CD4-positive, alpha-beta T cell treated with Interleukin-21 for 1 hour (primary cell): ENCODE data around the gene SIX3.

Source experiments
- DNase-seq: peaks from one replicate; pipeline ENCODE4 v3.0.0-alpha.2; 2020

Gene SIX3

GRCh38 chr2:44959855-44960254 lies 18.4 kb downstream of the SIX3 start:
- no peak for DNase-seq

- DNase-seq = no peak
Measured at GRCh38 chr2:44960871-44961270, 19.4 kb downstream of the SIX3 start.

- no peak for DNase-seq
Measured at GRCh38 chr2:44962176-44962695, 20.7 kb downstream of the SIX3 start.

- DNase-seq = no peak
Measured at GRCh38 chr2:44964752-44965236, 23.3 kb downstream of the SIX3 start.

GRCh38 chr2:44965684-44966083 lies 24.2 kb downstream of the SIX3 start:
- DNase-seq = no peak

DNA sequence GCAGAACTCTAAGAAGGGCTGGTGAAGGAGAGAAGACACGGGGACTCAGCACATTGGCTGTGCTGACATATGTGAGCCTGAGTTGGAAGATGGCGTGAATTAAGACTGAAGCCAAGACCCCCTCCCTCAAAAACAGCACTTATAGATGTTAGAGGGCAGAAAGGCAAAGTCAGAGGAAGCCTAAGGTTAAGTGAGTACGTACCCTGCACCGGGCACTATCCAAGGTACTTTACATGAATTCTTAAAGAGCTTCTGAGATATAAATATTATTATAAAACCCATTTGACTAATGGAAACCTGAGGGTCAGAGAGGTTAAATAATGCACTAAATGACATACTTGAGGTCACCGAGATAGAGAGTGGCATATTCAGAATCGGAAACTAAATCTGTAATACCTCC lies 25.6 kb downstream of the SIX3 start:
- no peak for DNase-seq

DNA sequence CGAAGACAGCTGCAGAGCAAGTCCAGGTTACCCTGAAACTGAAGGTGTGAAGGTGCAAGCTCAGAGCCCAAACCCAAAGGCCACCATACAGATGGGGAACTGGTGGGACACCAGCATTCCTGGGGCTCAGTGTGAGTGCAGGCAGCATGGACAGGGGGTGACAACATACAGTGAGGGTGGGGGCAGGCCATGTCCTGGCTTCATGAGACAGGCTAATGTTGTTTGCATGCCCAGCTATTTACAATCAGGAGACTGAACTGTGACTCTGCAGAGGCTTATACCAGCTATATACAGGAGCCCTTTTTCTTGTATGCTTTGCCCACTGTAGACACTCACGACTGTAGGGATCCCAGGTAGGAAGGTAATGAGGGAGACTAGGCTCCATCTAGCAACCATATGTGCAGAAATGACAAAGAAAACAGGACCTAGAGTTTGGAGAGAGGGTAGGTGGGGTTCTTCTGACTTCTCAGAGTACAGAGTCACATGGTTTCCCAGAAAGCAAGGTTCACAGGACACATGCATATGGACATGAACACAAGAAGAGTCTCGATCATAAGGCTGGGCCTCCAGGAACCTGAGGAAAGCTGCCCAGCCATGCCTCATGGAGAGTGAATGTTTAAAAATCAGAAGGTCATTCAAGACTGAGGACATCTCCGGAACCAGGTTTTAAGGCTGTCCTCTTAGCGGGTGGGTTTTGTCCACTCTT lies 26.4 kb downstream of the SIX3 start:
- DNase-seq = no peak

- DNase-seq = no peak
Measured at GRCh38 chr2:44969936-44970335, 28.4 kb downstream of the SIX3 start.

- DNase-seq = no peak
Measured at GRCh38 chr2:44970846-44971450, 29.4 kb downstream of the SIX3 start.

DNA sequence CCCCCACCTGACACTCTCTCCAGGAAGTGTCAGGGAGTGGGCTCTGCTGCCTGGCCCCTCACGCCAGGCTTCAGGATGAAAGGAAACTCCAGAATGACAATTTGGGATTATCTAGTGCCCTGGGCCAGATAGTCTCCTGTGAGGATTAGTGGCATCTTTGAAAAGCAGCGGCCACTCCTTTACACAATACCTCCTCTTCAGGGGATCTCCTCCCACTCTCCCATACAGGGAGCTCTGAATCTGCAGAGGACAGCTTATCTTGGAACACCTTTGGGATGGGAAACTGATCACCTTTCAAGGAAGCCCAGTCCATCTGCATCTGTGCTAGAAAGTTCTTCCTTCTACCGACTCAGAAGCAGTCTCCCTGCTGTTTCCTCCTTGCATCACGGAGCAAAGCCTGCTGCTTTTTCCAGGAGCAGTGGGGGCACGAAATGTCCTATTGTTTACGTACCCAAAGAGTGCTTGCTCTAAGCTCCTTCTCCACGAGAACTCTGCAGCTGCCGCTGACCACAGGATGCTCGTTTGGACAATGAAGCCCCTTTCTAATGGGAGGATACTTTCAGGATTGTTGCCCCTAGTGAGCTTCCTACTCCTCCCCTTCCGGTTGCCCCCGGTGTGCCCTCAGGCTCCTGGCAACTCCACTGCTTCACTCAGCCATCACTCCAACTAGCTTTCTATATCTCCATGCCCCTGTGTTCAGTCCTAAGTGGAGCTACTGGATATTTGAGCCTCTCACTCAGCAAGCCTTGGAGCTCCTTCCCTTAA lies 31.5 kb downstream of the SIX3 start:
- DNase-seq = no peak

DNA sequence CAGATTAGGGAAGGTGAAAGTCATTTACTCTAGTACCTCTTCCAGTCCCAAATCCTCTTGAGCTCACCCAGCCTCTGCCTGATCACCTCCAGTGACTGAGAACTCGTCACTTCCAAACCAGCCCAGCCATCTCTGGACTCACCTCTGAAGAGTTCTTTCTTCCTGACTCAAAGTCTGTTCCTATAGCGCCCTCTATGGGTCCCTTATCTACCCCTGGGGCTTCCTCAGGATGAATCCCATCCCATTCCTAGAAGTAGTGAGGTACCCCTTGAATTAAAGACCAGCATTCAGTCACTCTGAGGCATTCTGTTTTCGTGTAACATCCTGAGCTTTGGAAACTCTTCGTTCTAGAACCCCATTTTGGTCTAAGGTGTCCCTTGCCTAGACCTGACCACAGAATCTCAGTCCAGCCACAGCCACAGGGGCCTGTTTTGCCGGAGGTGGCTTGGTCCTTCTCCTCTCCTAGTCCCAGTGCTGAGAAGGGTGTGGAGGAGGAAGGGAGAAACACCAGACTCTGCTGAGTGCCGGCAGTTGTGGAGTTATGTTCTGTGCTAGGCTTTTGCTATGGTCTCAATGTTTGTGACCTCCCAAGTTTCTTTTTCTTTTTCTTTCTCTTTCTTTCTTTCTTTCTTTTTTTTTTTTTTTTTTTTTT lies 32.7 kb downstream of the SIX3 start:
- DNase-seq = no peak

DNA sequence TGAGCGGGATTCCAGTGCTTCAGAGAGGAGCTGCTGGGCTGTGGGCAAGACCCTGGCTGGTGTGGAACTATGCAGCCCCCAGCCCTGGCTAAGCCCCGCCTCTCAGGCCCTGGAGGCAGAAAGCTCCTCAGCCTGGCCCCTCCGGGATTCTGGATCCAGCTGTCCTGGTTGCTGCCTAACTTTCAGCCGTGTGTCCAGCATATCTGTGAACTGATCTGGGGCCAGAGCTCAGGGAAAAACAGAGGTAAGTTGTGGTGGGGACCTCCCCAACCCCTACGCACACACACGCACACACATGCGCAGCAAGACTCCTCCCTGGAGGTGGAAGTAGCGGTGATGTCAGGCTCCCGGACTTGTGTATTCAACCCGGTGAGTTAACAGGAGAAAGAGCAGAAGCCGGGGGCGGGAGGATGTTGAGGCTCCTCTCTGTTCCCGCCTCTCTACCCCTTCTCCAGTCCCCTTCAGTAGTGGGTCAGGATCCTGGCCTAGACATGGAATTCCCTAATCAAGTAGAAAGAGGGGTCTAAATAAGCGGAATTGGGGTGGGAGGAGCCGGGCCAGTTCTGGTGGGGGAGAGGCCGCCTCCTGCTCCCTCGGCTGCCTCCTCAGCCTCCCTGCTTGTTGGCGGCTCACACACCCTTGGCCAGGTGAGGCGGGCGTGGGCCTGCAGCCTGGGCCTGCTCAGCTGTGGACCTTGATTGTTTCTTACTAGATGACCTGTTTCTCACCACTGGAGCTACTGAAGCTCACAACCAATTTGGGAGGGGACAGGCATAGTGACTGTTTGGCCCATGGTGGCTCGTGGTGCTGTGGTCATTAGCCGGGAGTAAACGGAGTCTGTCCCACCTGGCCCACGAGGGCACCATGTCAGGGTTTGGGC lies 34.3 kb downstream of the SIX3 start:
- DNase-seq = no peak

GRCh38 chr2:44979581-44979980 lies 38.1 kb downstream of the SIX3 start:
- no peak for DNase-seq

- DNase-seq = no peak
Measured at GRCh38 chr2:44980751-44981713, 39.5 kb downstream of the SIX3 start.

DNA sequence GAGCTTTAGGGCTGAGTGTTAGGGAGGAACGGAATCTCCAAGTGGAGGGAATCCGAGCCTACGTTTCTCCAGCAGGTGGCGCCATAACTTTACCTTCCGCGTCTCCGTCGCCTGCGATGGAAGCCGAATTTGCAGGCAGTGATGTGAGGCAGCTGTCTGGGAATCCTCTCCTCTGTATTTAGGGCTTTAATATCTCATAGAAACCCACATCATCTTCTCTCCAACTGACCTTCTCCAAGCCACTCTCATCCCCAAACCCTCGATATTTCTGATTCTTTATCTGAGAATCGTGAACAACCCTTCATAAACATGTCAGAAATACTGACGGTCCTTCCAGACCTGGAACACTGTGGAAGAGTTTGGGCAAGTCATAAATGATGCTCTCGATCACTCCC lies 40.2 kb downstream of the SIX3 start:
- DNase-seq = peak; percentile 53

- DNase-seq = no peak
Measured at GRCh38 chr2:44983836-44984604, 42.5 kb downstream of the SIX3 start.

GRCh38 chr2:44989176-44989575 lies 47.7 kb downstream of the SIX3 start:
- no peak for DNase-seq

DNA sequence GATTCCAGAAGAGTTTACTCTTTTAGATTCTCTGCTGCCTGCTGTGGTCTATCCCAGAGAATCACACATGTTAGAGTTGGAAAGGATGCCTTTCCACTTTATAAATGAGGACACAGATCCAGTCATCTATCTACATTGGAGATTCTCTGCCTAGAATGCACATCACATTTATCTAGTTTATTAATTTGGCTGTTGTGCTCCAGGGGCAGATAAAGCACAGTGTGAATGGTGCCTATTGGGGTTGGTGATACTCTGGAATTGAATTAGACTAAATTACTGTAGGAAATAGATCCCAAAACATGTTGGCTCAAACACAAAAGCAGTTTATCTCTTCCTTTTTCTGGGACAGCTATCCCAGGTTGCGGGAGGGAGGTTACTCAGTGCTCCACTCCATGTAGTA lies 52.9 kb downstream of the SIX3 start:
- DNase-seq = no peak
